GM19328 (cell line): ENCODE measurements around the gene GPR137B.
"Not testable (repeated sequence)": the region's sequence is repeated elsewhere in the genome, so short reads cannot be mapped to it uniquely, and the experiment has no call there.

Experiments
- ATAC-seq: cut with Tn5 transposase; IDR thresholded peaks from one replicate; pipeline ENCODE4 v1.9.1; 2021; ENCODE audit warnings: mild to moderate bottlenecking, moderate library complexity; ENCODE audit not compliant: unreplicated experiment

Gene GPR137B

DNA sequence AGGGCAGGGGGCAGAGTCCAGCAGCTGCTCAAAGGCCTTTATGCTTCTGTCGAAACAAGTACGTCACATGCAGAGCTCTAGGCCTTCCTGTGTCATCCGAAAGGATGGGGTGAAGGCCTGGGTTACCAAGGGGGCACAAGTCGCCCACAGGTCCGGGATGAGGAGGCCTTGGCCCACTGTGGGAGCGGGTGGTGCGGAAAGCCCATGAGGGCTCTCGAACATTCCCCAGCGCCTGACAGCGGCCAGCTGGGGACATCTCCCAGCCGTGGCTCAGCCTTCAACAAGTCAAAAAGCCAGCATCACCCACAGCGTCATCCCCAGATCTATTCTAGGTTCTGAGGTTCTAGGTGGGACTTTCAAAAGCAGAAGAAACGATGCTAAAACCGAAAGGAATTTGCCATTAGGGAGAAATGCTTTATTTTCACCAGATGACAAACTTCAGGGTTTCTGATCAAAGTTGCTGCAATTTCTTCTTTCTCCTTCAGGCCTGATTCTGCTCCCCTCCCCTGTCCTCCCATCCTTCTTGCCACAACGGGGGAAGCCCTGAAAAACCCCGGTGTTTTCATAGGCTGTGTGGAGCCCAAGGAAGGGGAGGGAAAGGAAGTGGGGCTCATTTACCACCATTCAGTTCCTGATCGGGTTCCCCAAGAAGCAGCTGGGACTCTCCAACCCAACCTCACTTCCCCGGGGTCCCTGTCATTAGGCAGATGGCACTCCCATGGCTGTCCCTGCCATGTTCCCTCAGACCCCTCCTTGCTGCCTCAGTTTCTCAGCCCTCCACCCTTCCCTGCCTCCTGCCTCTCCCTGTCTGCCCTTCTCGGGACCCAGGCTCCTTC, 17.6 kb downstream of the GPR137B start:
- ATAC-seq = peak; percentile 27

- ATAC-seq = no peak
Observed at GRCh38 chr1:236160540-236161127, 18.3 kb downstream of the GPR137B start.

GRCh38 chr1:236161230-236161629, 18.9 kb downstream of the GPR137B start:
- ATAC-seq = no peak

- ATAC-seq = not testable (repeated sequence)
Observed at GRCh38 chr1:236161755-236162154, 19.4 kb downstream of the GPR137B start.

- ATAC-seq = no peak
Observed at GRCh38 chr1:236163463-236164153, 21.3 kb downstream of the GPR137B start.

- ATAC-seq = no peak
Observed at GRCh38 chr1:236164273-236164672, 21.9 kb downstream of the GPR137B start.

DNA sequence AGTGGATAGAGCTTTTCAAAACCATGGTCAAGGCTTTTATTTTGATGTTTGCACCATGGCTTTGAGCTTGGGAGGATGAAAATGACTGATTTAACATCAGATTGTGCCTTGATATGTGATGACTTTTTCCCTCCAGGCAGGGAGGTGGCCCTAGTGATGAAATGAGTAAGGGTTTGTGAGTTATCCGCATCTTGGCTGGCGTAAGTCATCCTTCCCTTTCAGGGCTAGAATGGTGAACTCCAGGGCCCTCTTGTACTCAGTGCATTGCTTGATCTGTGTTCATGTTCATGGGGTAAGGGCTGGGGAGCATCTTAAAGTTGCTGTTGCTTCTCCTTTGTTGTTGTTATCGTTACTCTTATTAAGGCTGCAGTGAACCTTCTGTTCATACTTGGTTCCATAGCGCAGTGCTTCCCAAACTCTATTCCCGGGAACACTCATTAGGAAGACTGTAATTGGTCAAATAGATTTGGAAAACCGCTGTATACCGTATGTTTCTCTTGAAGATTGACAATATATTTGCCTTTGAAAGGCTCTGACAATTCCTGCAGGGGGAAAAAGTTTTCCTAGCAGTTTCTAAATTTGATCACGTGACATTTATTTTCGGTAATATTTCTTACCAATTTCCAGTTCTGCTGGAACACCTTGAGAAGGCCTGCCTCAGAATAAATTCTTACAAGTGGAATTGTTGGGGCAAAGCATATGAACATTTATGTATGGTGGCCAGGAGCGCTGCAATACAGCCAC, 23.1 kb downstream of the GPR137B start:
- ATAC-seq = no peak

DNA sequence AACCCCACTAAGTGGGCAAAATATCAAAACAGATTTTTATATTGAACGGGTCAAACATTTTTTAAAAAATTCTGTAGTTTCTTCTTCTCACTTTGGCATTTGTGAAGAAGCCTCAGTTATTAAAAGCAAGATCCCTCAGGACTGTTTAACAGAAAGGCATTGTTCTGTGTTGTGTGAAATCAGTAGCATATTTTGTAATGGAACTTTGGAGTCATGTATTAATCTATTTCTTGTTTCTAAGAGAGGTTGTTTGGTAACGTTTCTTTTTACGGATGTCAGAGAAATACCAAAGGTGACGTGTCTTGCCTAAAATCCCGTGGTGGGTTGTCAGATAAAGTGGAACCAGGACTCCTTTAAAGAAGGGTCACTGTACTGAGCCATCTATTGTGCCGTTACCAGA, 23.7 kb downstream of the GPR137B start:
- no peak for ATAC-seq

- no peak for ATAC-seq
Observed at GRCh38 chr1:236167154-236167553, 24.8 kb downstream of the GPR137B start.

GRCh38 chr1:236167578-236167977, 25.2 kb downstream of the GPR137B start:
- no peak for ATAC-seq

GRCh38 chr1:236168716-236169429, 26.5 kb downstream of the GPR137B start:
- ATAC-seq = no peak

DNA sequence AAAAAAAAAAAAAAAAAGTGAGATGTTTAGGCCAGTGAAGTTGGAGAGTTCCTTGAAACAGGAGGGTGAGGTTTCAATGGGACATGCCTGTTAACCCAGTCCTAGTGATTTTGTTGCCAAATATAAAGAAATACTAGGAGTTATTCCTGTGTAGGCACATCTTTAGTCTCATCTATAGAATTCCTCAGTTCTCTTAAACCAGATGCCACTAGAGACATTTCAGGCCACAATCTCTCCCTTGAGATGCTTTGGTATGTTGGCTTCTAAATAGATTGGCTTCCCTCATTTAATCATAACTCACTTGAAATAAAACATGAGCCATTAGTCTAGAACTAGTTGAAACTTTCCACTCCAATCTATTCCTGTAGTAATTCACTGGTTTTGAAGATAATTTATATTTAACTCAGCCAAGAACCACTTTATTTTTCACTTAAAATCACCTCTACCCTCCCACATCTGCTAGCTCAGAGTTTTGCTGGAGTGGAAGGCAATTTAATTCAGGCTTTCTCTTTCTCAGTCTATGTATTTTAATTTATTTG, 29.8 kb downstream of the GPR137B start:
- ATAC-seq = no peak

DNA sequence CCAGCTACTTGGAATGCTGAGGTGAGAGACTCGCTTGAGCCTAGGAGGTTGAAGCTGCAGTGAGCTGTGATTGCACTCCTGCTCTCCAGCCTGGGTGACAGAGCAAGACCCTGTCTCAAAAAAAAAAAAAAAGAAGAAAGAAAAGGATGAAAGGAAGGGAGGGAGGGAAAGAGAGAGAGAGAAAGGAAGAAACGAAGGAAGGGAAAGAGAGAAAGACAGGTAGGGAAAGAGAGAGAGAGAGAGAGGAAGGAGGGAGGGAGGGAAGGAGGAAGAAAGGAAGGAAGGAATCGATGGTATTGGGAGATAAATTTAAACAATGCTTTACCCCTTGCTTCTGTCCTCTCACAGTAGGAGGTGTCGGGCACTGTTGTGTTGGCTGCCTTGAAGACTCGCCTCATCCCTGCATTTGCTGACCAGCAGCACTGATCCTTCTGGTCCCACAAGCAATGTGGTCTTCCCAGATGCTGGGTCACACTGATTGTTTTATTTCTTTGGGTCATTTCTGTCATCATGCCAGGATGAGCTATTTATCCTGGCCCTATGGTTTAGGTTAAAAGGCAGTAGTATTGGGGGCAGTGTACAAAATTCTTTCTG, 30.9 kb downstream of the GPR137B start:
- no peak for ATAC-seq

DNA sequence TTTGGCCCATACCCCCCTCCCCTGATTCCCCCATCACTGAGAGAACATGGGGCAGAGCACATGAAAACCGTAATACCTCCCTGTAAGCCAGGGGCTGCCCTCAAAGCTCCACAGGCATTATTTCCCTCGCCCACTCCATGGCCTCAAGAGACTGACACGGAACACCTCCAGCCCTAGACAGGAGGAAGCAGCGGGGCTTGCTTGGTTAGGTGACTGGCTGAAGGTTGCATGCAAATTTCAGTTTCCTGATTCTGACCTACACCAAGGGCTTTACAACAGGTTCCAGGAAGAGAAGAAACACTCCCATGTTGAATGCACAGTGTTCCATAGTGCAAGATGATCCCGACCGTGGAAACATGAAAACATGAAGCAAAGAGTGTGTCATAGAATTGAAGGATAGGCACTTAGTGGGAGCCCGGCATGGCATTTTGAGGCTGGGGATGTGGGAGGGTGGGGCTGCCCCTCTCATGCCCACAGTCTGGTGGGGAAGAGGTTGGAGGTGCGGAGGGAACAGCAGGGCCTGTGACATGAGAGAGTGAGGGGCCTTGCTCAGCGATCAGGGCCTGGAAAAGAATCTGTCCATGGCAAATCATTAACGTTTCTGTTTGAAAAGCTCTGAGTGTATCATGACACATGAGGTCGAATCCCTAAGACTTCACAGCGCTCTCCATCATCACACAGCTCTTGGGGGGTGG, 33.5 kb downstream of the GPR137B start:
- peak; percentile 81 for ATAC-seq

DNA sequence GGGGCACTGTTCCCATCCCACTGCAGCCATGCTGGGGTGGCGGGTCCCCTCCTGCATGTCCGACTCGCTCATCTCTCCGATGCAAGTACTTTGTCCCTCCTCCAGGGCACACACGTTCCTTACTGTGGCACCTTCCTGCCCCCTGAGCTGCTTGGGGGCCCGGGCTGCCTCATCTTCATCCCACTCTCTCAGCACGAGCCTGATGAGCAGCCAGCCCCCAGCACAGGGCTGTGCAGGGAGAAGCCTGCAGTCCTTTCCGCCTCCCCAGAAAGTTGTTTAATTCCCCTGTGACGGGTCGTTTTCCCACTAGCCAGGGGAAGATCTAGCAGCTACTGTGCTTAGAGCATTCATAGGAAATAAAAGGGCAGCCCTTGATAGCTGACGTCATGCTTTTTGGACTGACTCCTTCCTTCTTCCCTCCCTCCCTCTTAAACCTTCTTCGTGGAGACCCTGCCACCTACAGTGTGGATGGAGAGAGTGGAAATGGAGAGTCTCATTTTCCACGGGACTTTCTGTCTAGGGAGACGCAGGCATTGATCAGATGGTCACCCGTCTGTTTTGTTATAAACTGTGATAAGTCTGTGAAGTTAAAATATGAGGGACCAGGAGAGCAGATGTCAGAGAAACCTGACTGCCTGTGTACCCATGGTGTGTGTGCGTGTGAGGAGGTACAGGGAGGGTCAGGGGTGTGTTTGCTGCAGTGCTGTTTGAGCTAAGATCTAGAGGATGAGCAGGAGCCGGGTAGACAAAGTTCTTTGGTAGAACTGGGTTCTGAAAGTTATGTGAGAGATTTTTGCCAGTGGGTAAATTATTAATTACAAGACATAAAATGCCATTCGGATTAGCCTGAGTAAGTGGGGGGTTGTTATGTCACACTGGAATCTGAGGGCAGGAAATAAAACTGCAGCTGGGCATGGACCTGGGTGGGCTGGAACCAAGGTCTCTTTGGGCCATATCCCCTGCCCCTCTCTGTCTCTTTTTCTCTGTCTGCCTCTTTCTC, 34.3 kb downstream of the GPR137B start:
- ATAC-seq = no peak

DNA sequence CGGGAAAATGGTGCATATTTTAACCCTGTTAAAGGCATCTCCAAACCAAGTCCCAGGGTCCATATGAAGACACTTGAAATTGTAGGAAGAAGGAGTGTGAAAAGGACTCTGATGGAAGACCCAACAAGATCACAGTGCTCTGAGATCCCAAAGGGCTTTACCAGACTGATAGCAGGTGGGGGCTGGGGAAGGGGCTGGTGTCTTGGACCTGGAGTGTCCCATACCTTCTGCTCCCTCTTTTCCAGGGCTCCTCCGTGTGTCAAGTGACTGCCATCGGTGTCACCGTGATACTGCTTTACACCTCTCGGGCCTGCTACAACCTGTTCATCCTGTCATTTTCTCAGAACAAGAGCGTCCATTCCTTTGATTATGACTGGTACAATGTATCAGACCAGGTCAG, 37.3 kb downstream of the GPR137B start:
- no peak for ATAC-seq

GRCh38 chr1:236181059-236181458, 38.7 kb downstream of the GPR137B start:
- ATAC-seq = no peak

- ATAC-seq = no peak
Observed at GRCh38 chr1:236185687-236186086, 43.3 kb downstream of the GPR137B start.
